Measurements from ENCODE around the gene LOXHD1. TPM values are rescaled to one million over a fixed set of nuclear protein-coding genes. Genes with fewer than 3 reads are reported as not detected.

The LOXHD1 gene
- total and polyA plus RNA-seq, 10 of the 15 experiments (the other 5 are each of a cell fraction or from before 2014, with no cell fraction given): not detected

DNA sequence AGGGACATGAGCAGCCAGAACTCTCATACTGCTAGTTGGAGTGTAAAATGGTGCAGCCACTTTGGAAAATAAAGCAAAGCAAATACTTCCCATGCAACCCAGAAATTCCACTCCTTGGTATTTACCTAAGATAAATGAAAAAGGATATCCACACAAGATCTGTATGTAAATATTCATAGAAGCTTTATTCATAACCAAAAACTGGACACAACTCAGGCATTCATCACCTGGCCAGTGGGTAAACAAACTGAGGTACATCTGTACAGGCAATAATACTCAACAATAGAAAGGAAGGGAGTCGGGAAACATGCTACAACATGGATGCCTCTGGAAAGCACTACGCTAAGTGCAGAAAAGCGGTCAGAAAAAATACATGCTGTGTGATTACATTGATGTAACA, 2.5 kb upstream of the LOXHD1 start:
- no peaks in the 10 kb centered on the region for H3K79me2 ChIP-seq (ENCODE audit: control insufficient read depth, insufficient read depth, low read length)
- H3K9ac ChIP-seq (ENCODE audit: control insufficient read depth, insufficient read depth, low read length): no peak overlapping the region
- no peaks in the 10 kb centered on the region for H3K4me1 ChIP-seq (ENCODE audit: control insufficient read depth, insufficient read depth, low read length)
- 60% methylated on average over 3 of the region's 3 CpGs for WGBS (ENCODE audit: insufficient coverage, insufficient replicate concordance, low lambda C conversion rate, missing lambda C conversion rate)
- CTCF ChIA-PET: interaction anchor here (2.5 to 5.3 kb wide), 3 partner anchors 104 to 512 kb away, joined by 8 to 72 read pairs (median 16); no protein-coding TSS in a partner anchor
- BruUV-seq (replicated peaks): no TSS peak
- POLR2A ChIA-PET: no interaction called here
- FAIRE-seq (no peak), DNase-seq (ENCODE audit: low read depth, low spot score) (no peak), ATAC-seq (no peak)
- H3K4me2 ChIP-seq (ENCODE audit: control insufficient read depth, insufficient read depth): no peak overlapping the region
- in situ Hi-C loops (cut with MboI): loop anchor here (5.0 kb wide), 2 partner anchors 382 to 512 kb away; no protein-coding TSS in a partner anchor
- RAD21 ChIA-PET (ENCODE audit: unreplicated experiment): no interaction called here
- H3K27me3 ChIP-seq (replicated peaks in 1 of 2; ENCODE audit: control insufficient read depth in 2 of 2, insufficient read depth in 2 of 2, low read length in 1 of 2): 0 out of 4 replicates have a peak, but pooled peaks cover 0 to 3% of the 10 kb centered on the region in 2 experiments
- H4K20me1 ChIP-seq (ENCODE audit: control insufficient read depth, insufficient read depth): no peaks in the 10 kb centered on the region
- intact Hi-C loops (cut with micrococcal nuclease; ENCODE audit: unreplicated experiment): loop anchor here (2.0 to 10.0 kb wide), 2 partner anchors 255 to 371 kb away; partner anchors contain the start of genes KATNAL2 and PIAS2
- no peak for TF ChIP-seq HDAC2 (IDR thresholded peaks at IDR 0.05)
- TF ChIP-seq, protein P1, sequence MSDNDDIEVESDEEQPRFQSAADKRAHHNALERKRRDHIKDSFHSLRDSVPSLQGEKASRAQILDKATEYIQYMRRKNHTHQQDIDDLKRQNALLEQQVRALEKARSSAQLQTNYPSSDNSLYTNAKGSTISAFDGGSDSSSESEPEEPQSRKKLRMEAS (IDR thresholded peaks at IDR 0.05; ENCODE audit: low read depth, low read length): no peak
- no peak for TF ChIP-seq ETV6 (conservative IDR thresholded peaks at IDR 0.05 in 1 of 2, IDR thresholded peaks at IDR 0.05 in 1 of 2; ENCODE audit: borderline replicate concordance in 1 of 2, low read depth in 1 of 2)
- no peak for TF ChIP-seq ZNF274 (IDR thresholded peaks at IDR 0.05; ENCODE audit: insufficient read depth, insufficient read length)
- no peak for TF ChIP-seq BMI1 (IDR thresholded peaks at IDR 0.05; ENCODE audit: borderline replicate concordance)
- no peak for TF ChIP-seq RB1 (IDR thresholded peaks at IDR 0.05; ENCODE audit: borderline replicate concordance)
- TF ChIP-seq RBBP5 (conservative IDR thresholded peaks at IDR 0.05): no peak
- no peak for TF ChIP-seq CBX5 (IDR thresholded peaks at IDR 0.05; ENCODE audit: low read depth)
- no peak for TF ChIP-seq REST (IDR thresholded peaks at IDR 0.05; ENCODE audit: low read depth, low read length)
- TF ChIP-seq SPI1 (IDR thresholded peaks at IDR 0.05; ENCODE audit: borderline replicate concordance, insufficient read depth, low read depth, low read length): no peak
- no peak for TF ChIP-seq IKZF1 (conservative IDR thresholded peaks at IDR 0.05)
- TF ChIP-seq RAD21 (IDR thresholded peaks at IDR 0.05; ENCODE audit: insufficient read depth, low read depth, low read length): no peak
- TF ChIP-seq TARDBP (IDR thresholded peaks at IDR 0.05; ENCODE audit: borderline replicate concordance): no peak
- no peak for TF ChIP-seq MTA2 (IDR thresholded peaks at IDR 0.05; ENCODE audit: low read depth)
- H3K9me3 ChIP-seq (replicated peaks; ENCODE audit: control insufficient read depth, insufficient read depth, low read length): no peaks in the 10 kb centered on the region
- H3K27ac ChIP-seq (ENCODE audit: control insufficient read depth, insufficient read depth): no peak overlapping the region
- SMC1A ChIA-PET (ENCODE audit: uncharacterized antibody, unreplicated experiment): interaction anchor here (0.6 kb wide), 1 partner anchor 441 kb away, joined by 3 read pairs; no protein-coding TSS in a partner anchor
- H3K36me3 ChIP-seq (ENCODE audit: control insufficient read depth in 2 of 2, insufficient read depth in 2 of 2, low read length in 1 of 2): no peaks in the 10 kb centered on the region
- H3K4me3 ChIP-seq: no peak overlapping the region
- H2AFZ ChIP-seq (ENCODE audit: control insufficient read depth, low read depth, low read length): no peak overlapping the region

Measured in GM12878 (cell line).